Measurements from ENCODE around the gene PRR20C.
"Not testable (repeated sequence)": the region's sequence is repeated elsewhere in the genome, so short reads cannot be mapped to it uniquely, and the experiment has no call there.

PRR20C gene

GRCh38 chr13:57153761-57154160, at the start of gene PRR20C:
TSS of gene PRR20C (plus strand) at chr13:57154061. CDS start at chr13:57154448, 387 bp downstream.
- DNase-seq: not testable (repeated sequence)

- DNase-seq: no peak
Observed at GRCh38 chr13:57114945-57115344, 38.9 kb upstream of the PRR20C start.

- no peak for DNase-seq
Observed at GRCh38 chr13:57123681-57124080, 30.2 kb upstream of the PRR20C start.

DNA sequence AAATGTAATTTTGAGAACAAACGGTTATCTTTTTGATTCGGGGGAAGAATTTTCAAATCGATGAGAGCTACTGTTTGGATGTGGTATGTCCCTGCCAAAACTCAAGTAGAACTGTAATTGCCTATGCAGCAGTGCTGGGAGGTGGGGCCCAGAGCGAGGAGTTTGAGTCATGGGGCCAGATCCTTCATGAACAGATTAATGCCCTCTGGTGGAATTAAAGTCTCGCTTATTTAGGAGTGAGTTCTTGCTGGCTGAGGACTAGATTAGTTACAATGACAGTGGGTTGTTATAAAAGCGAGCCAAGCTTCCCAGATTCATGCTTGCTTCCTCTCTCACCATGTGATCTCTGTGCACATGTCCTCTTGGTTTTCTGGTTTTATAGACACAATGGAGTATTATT, 25.0 kb upstream of the PRR20C start:
- no peak for DNase-seq

DNA sequence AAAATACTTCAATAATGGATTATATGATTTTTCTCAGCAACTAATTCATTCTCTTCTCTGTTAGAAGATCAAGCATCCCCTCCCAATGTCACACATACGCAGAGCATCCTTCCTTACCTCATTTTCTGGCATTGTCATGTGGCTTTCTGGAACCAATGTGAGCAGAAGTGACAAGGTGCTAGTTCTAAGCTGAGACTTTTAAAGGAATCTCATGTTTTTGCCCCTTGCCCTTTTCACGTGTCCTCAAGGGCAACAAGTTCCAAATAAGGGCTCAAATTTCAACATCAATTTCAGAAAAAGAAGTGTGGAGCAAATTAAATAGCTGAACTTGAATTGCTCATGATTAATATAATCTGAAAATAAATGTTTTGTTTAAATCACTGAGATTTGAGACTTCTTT, 17.8 kb upstream of the PRR20C start:
- DNase-seq: no peak

DNA sequence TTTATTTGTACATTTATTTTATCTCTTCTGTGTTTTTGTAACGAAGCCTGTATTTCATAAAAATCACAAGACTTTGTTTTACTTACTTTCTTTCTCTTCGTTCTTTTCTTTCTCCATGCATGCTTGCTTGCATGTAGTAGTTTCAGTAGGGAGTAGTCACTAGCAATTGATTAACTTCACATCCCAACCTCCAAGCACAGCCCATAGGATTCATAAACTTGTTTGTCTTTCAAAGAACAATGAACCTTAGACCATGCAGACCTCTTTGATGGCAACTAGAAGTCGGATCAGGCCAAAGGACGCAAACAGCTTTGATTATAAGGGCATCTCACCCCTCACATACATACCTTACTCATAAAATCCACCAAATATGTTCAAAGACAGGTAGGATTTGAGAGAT, 16.3 kb upstream of the PRR20C start:
- DNase-seq: no peak

DNA sequence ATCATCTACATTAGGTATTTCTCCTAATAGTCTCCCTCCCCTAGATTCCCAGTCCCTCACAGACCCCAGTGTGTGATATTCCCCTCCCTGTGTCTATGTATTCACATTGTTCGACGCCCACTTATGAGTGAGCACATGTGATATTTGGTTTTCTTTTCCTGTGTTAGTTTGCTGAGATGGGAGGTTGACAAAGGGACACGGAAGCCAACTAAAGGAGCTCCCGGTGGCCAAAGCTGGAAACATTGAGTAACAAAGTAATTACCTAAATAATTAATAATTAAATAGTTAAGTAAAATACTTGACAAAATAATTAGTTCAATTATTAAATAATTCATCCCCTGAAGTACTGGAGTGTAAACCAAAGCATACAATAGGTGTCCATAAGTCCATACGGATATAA, 14.9 kb upstream of the PRR20C start:
- DNase-seq: no peak

- DNase-seq: not testable (repeated sequence)
Observed at GRCh38 chr13:57139781-57140180, 14.1 kb upstream of the PRR20C start.

DNA sequence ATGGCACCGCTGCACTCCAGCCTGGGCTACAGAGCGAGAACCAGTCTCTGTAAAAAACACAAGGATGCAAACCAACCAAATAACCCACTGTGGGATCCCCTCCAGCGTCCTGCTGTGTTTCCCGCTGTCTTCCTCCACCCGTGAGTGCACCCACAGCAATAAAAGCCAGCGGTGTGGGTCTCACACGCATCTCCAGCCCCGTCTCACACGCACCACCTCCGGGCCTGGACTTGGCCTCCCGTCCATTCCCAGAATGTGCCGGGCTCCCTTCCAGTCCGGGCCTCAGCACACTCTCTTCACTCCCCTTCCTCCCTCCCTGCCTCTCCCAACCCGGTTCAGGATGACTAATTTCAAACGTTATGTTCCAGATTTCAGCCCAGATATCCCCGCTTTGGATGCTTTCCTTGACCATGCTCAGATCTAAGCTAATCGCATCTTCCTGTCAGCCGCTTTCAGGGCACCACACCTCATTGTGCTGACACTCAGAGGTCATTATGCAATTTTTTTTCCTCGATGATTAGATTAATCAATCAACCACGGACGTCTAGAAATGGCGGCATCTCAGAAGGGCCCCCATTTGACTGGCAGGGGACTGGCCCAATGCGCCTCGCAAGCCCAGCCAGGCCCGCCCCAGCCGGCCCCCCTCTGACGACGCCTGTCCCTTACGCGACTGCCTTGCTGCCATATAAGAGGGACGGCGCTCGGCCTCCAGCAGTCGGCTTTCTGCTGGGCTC, 13.5 kb upstream of the PRR20C start, which contains the start of gene PRR20A:
Gene PRR20A (plus strand): TSS at position 684 of the 734 bp plus-strand sequence. CDS start 387 bp downstream, outside the sequence.
- not testable (repeated sequence) for DNase-seq

GRCh38 chr13:57147188-57147587, 6.7 kb upstream of the PRR20C start, which contains the start of gene PRR20B:
TSS of gene PRR20B (plus strand) at chr13:57147488. CDS start at chr13:57147875, 387 bp downstream.
- DNase-seq: not testable (repeated sequence)

DNA sequence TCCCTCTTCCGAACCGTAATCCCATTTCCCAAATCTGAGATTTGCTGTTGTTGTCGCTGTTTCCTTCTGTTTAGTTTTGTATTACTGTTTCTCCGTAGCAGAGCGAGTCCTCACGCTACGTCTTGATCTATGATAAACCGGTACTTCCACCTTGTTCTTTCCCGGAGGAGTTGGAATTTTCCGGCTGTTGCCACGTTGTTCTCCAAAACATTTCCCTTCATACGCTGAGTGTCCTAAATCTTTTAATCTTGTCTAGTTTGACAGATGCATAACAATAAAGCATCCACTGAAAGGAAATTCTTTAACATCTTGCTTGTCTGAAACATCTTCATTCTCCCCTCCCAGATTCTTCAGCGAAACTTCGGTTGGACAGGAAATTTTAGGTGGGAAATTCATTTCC, 5.8 kb upstream of the PRR20C start:
- not testable (repeated sequence) for DNase-seq

- DNase-seq: not testable (repeated sequence)
Observed at GRCh38 chr13:57160332-57160731, 6.5 kb downstream of the PRR20C start, which contains the start of gene PRR20D. TSS of gene PRR20D (plus strand) at chr13:57160632. CDS start at chr13:57161019, 387 bp downstream.

DNA sequence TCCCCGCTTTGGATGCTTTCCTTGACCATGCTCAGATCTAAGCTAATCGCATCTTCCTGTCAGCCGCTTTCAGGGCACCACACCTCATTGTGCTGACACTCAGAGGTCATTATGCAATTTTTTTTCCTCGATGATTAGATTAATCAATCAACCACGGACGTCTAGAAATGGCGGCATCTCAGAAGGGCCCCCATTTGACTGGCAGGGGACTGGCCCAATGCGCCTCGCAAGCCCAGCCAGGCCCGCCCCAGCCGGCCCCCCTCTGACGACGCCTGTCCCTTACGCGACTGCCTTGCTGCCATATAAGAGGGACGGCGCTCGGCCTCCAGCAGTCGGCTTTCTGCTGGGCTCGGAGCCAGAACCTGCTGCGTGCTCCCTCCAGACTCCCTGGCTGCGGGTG, 13.0 kb downstream of the PRR20C start, which contains the start of gene PRR20E:
Gene PRR20E (plus strand): TSS at position 301 of the 400 bp plus-strand sequence. CDS start 387 bp downstream, outside the sequence.
- not testable (repeated sequence) for DNase-seq

- no peak for DNase-seq
Observed at GRCh38 chr13:57191667-57192066, 37.8 kb downstream of the PRR20C start.

Data from NCI-H1930 (cell line).